H9 (cell line): ENCODE data around the gene PCDH9. TPM values are rescaled to one million over a fixed set of nuclear protein-coding genes. Genes with fewer than 3 reads are reported as not detected.

Experiments
- DNase-seq: peaks from one replicate; pipeline ENCODE4 v3.0.0-alpha.2; 2017
- H2AFZ ChIP-seq: one replicate; pipeline ENCODE4 v1.6.1; 2013; ENCODE audit warnings: mild to moderate bottlenecking, low read length, control low read depth, moderate library complexity
- H2AK5ac ChIP-seq: 2 replicates; pipeline ENCODE4 v1.6.1; 2013; ENCODE audit warnings: low read length, control low read depth, mixed read lengths; ENCODE audit not compliant: insufficient read length
- H2BK120ac ChIP-seq: one replicate; pipeline ENCODE4 v1.6.1; 2013; ENCODE audit warnings: low read depth, mild to moderate bottlenecking, low read length, control low read depth, inconsistent platforms; ENCODE audit not compliant: poor library complexity, severe bottlenecking
- H2BK12ac ChIP-seq: 2 replicates; pipeline ENCODE4 v1.6.1; 2013; ENCODE audit warnings: low read length, control low read depth, mixed read lengths, low read depth; ENCODE audit not compliant: insufficient read length
- H2BK15ac ChIP-seq: 2 replicates; pipeline ENCODE4 v1.6.1; 2013; ENCODE audit warnings: low read depth, low read length, control low read depth
- H2BK20ac ChIP-seq: one replicate; pipeline ENCODE4 v1.6.1; 2013; ENCODE audit warnings: low read depth, mild to moderate bottlenecking, low read length, control low read depth, inconsistent platforms; ENCODE audit not compliant: poor library complexity, severe bottlenecking
- H2BK5ac ChIP-seq: 2 replicates; pipeline ENCODE4 v1.6.1; 2013; ENCODE audit warnings: low read length, control low read depth, mixed read lengths; ENCODE audit not compliant: insufficient read length
- H3K14ac ChIP-seq: 2 replicates; pipeline ENCODE4 v1.6.1; 2013; ENCODE audit warnings: low read length, control low read depth; ENCODE audit not compliant: insufficient read depth
- H3K18ac ChIP-seq: 2 replicates; pipeline ENCODE4 v1.6.1; 2013; ENCODE audit warnings: low read depth, mild to moderate bottlenecking, mixed read lengths, low read length, control low read depth; ENCODE audit not compliant: insufficient read length
- H3K23ac ChIP-seq: 2 replicates; pipeline ENCODE4 v1.6.1; 2013; ENCODE audit warnings: low read length, control low read depth, mixed read lengths, low read depth; ENCODE audit not compliant: insufficient read length
- H3K23me2 ChIP-seq: 2 replicates; pipeline ENCODE4 v1.6.1; 2013; ENCODE audit warnings: low read depth, mild to moderate bottlenecking, mixed read lengths, low read length, control low read depth; ENCODE audit not compliant: insufficient read length, poor library complexity, severe bottlenecking
- H3K27ac ChIP-seq: 2 replicates; pipeline ENCODE4 v1.5.1; 2013; ENCODE audit warnings: low read length, control low read depth, mixed read lengths, low read depth; ENCODE audit not compliant: insufficient read length
- H3K27me3 ChIP-seq: 2 replicates; pipeline ENCODE4 v1.6.1; 2013; ENCODE audit warnings: low read length, control low read depth, inconsistent platforms; ENCODE audit not compliant: insufficient read depth
- H3K4ac ChIP-seq: 2 replicates; pipeline ENCODE4 v1.6.1; 2013; ENCODE audit warnings: low read depth, mild to moderate bottlenecking, control low read depth, inconsistent platforms, low read length, moderate library complexity
- H3K4me1 ChIP-seq: 2 replicates; pipeline ENCODE4 v1.6.1; 2013; ENCODE audit warnings: low read length, control low read depth, inconsistent platforms; ENCODE audit not compliant: insufficient read depth
- H3K4me2 ChIP-seq: 2 replicates; pipeline ENCODE4 v1.6.1; 2013; ENCODE audit warnings: low read length, control low read depth, mixed read lengths; ENCODE audit not compliant: insufficient read length, insufficient read depth
- H3K56ac ChIP-seq: 2 replicates; pipeline ENCODE4 v1.6.1; 2013; ENCODE audit warnings: low read depth, mild to moderate bottlenecking, mixed read lengths, low read length, control low read depth; ENCODE audit not compliant: insufficient read length
- H3K79me1 ChIP-seq: 2 replicates; pipeline ENCODE4 v1.6.1; 2013; ENCODE audit warnings: low read depth, mild to moderate bottlenecking, moderate library complexity, low read length, control low read depth, inconsistent platforms; ENCODE audit not compliant: insufficient read depth, poor library complexity, severe bottlenecking
- H3K79me2 ChIP-seq: 2 replicates; pipeline ENCODE4 v1.6.1; 2013; ENCODE audit warnings: low read length, control low read depth, inconsistent platforms; ENCODE audit not compliant: insufficient read depth
- H3K9ac ChIP-seq: 2 replicates; pipeline ENCODE4 v1.6.1; 2013; ENCODE audit warnings: low read length, control low read depth, mixed read lengths; ENCODE audit not compliant: insufficient read length; ENCODE audit errors: extremely low read depth
- H3K9me3 ChIP-seq: one replicate; pipeline ENCODE4 v1.6.1; 2013; ENCODE audit warnings: low read depth, low read length, inconsistent platforms; ENCODE audit not compliant: control insufficient read depth
- H3T11ph ChIP-seq: one replicate; pipeline ENCODE4 v1.6.1; 2013; ENCODE audit warnings: mild to moderate bottlenecking, low read length, control low read depth, inconsistent platforms
- H4K20me1 ChIP-seq: one replicate; pipeline ENCODE4 v1.6.1; 2013; ENCODE audit not compliant: control insufficient read depth, insufficient read length, insufficient read depth
- H4K5ac ChIP-seq: 2 replicates; pipeline ENCODE4 v1.6.1; 2013; ENCODE audit warnings: low read depth, mild to moderate bottlenecking, mixed read lengths, low read length, control low read depth; ENCODE audit not compliant: insufficient read length
- H4K8ac ChIP-seq: replicated peaks from 2 replicates; pipeline ENCODE4 v1.6.1; 2013; ENCODE audit warnings: low read length, control low read depth, mixed read lengths, low read depth; ENCODE audit not compliant: insufficient read length
- H4K91ac ChIP-seq: 2 replicates; pipeline ENCODE4 v1.6.1; 2013; ENCODE audit warnings: low read depth, mild to moderate bottlenecking, moderate library complexity, mixed read lengths, low read length, control low read depth; ENCODE audit not compliant: insufficient read length
- H3K27ac Mint-ChIP-seq, 3 experiments: 2 replicates in 2 of 3; 3 replicates in 1 of 3; pipeline ENCODE4 v1.8.0; 2020 to 2021; ENCODE audit warnings: mixed read lengths in 3 of 3, mild to moderate bottlenecking in 1 of 3, moderate library complexity in 1 of 3
- H3K27me3 Mint-ChIP-seq: 2 replicates; pipeline ENCODE4 v1.8.0; 2021; ENCODE audit warnings: low read depth, mild to moderate bottlenecking, moderate library complexity, mixed read lengths
- H3K36me3 Mint-ChIP-seq, 3 experiments: 2 replicates in 2 of 3; 3 replicates in 1 of 3; pipeline ENCODE4 v1.8.0; 2020 to 2021; ENCODE audit warnings: low read depth in 3 of 3, mixed read lengths in 3 of 3; ENCODE audit not compliant: insufficient read depth in 1 of 3
- H3K4me1 Mint-ChIP-seq, 2 experiments: 2 replicates each; pipeline ENCODE4 v1.8.0; 2020; ENCODE audit warnings: mixed read lengths in 2 of 2
- H3K4me3 Mint-ChIP-seq, 2 experiments: 2 replicates in 1 of 2; 3 replicates in 1 of 2; pipeline ENCODE4 v1.8.0; 2020 to 2021; ENCODE audit warnings: mild to moderate bottlenecking in 2 of 2, mixed read lengths in 2 of 2, moderate library complexity in 1 of 2
- H3K9me3 Mint-ChIP-seq, 2 experiments: 2 replicates in 1 of 2; 3 replicates in 1 of 2; pipeline ENCODE4 v1.8.0; 2020; ENCODE audit warnings: mild to moderate bottlenecking in 2 of 2, mixed read lengths in 2 of 2, moderate library complexity in 1 of 2
- CTCF ChIP-seq: fragments of 200-600 bp; sonication (generic); conservative IDR thresholded peaks from 3 replicates; pipeline ENCODE4 v1.8.0; 2021; ENCODE audit warnings: antibody characterized with exemption, mild to moderate bottlenecking
- WGBS: extraction: QIAGEN DNeasy Blood & Tissue Kit; methylation state at CpG from one replicate; pipeline ENCODE4 v1.1.7; 2013; ENCODE audit warnings: missing lambda C conversion rate, low lambda C conversion rate, mixed read lengths; ENCODE audit not compliant: insufficient read length; ENCODE audit errors: extremely low coverage; 5-methylcytosine and 5-hydroxymethylcytosine counted together
- total RNA-seq: library from RNA; stranded (reverse); gene quantifications from 2 replicates; pipeline ENCODE4 v1.2.1, GENCODE V29; 2021

The PCDH9 gene
- total RNA-seq, 1 experiment from 2014 or later, result 0.11 TPM

- H2BK15ac ChIP-seq, result no peak overlapping the region
- no peak overlapping the region for H3K4ac ChIP-seq
- H4K20me1 ChIP-seq, result no peaks in the 10 kb centered on the region
- no peaks in the 10 kb centered on the region; the same call in 1 of the 2 replicates for H3K27me3 ChIP-seq
- H3K23me2 ChIP-seq, result no peaks in the 10 kb centered on the region
- Mint-ChIP-seq H3K4me3 (no peak overlapping the region), H3K9me3 (no peaks in the 10 kb centered on the region), H3K4me1 (no peaks in the 10 kb centered on the region), H3K27me3 (no peaks in the 10 kb centered on the region), H3K36me3 (no peaks in the 10 kb centered on the region), H3K27ac (no peak overlapping the region)
- no peak for DNase-seq
- no peak overlapping the region for H4K5ac ChIP-seq
- H3K9me3 ChIP-seq, result no peaks in the 10 kb centered on the region
- H3K27ac ChIP-seq, result no peak overlapping the region
- no peak overlapping the region for H4K8ac ChIP-seq
- H3K4me1 ChIP-seq, result no peaks in the 10 kb centered on the region
- no peak for TF ChIP-seq CTCF
- no peak overlapping the region for H3K23ac ChIP-seq
- no CpG with 5 or more reads among the region's 2 CpGs for WGBS
- H3K9ac ChIP-seq, result no peak overlapping the region
- no peak overlapping the region for H3K14ac ChIP-seq
- no peak overlapping the region for H3K4me2 ChIP-seq
- H3K79me2 ChIP-seq, result no peaks in the 10 kb centered on the region
- H3T11ph ChIP-seq, result no peak overlapping the region
- H2AK5ac ChIP-seq, result no peak overlapping the region
- H3K79me1 ChIP-seq, result no peaks in the 10 kb centered on the region
- no peak overlapping the region for H2BK12ac ChIP-seq
- H2BK5ac ChIP-seq, result no peak overlapping the region
- no peak overlapping the region for H3K18ac ChIP-seq
- H2BK120ac ChIP-seq, result no peak overlapping the region
- H2BK20ac ChIP-seq, result no peak overlapping the region
- no peak overlapping the region for H2AFZ ChIP-seq
- no peak overlapping the region for H4K91ac ChIP-seq
- H3K56ac ChIP-seq, result no peak overlapping the region
Measured at GRCh38 chr13:66546534-66547379, 683.4 kb downstream of the PCDH9 start.
